Activated gamma-delta T cell treated with Interleukin-2 at 50 U/mL for 16 hours (primary cell): ENCODE data around the gene MCOLN2.
"Not testable (repeated sequence)": the region's sequence is repeated elsewhere in the genome, so short reads cannot be mapped to it uniquely, and the experiment has no call there.

Experiments used
- DNase-seq: peaks from one replicate; pipeline ENCODE4 v3.0.0-alpha.2; 2020

Gene MCOLN2

GRCh38 chr1:84939761-84940160, 57.2 kb downstream of the MCOLN2 start:
- DNase-seq = no peak

DNA sequence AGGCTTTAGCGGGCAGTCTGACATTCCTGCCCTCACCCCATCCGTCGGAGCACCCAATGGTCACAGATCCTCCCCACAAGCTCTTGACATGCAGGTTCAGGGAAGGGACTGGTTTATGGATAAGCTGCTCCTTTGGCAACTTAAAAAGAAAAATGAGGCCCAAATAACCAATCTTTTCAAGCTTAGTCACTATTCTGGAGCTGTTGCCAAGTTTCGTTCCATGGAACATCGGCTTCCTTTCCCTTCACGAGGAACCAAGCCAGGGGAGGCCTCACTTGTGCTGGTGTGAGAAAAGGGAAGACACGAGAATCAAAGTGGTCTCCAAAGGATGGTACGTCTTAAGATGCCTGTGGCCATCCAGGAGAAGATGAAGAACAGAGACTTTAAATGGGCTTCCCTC, 57.8 kb downstream of the MCOLN2 start:
- DNase-seq = no peak

- DNase-seq = peak; percentile 34
Observed at GRCh38 chr1:84936116-84936810, 60.6 kb downstream of the MCOLN2 start.

- DNase-seq = no peak
Observed at GRCh38 chr1:84933011-84933611, 63.8 kb downstream of the MCOLN2 start.

- DNase-seq = no peak
Observed at GRCh38 chr1:84930831-84931230, 66.1 kb downstream of the MCOLN2 start.

GRCh38 chr1:84930329-84930728, 66.6 kb downstream of the MCOLN2 start:
- no peak for DNase-seq

DNA sequence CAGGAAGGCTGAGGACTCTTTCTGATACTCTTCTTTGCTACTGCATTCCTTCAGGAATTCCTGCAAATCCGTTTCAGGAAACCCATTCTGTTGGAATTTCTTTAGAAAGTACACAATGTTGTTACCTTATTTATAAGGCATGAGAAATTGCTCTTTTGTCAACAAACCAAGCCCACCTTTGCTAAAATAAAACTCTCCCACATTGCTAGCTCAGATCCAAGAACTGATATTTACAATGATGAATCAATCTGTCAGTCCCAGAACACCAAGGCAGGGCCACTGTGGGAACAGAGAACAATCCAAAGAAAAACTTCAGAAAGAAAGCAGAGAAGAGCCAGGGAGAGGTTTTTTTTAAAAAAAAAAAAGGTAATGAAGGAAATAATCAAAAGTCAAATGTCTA, 67.3 kb downstream of the MCOLN2 start:
- no peak for DNase-seq

GRCh38 chr1:84928979-84929378, 67.9 kb downstream of the MCOLN2 start:
- DNase-seq = no peak

DNA sequence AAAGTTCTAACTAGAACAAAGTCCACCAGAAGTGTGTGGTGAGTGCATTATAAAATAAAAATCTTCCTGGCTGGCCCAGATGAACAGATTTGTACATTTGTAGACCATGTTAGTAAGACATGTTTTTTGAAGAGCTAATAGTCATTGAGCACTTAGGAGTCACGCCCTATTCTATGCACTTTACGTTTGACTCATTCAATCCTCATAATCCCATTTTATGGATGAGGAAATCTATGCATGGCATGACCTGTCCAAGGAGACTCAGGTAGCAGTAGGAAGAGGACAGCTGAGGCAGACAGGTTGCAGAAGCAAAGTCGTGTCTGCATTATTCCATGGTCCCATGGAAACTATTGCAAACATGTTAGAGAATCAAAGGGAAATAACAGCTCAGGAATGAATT, 73.6 kb downstream of the MCOLN2 start:
- no peak for DNase-seq

DNA sequence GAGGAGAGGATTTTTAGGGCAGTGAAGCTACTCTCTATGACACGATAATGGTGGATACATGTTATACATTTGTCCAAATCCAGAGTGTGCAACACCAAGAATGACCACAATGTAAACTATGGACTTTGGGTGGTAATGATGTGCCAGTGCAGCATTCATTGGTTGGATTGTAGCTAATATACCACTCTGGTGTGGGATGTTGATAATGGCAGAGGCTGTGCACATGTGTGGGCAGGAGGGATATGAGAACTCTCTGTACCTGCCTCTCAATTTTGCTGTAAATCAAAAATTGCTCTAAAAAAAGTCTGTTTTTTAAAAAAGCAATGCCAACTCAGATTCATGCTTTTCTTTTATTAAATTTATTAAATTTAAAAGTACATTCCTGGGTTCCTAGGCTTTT, 76.8 kb downstream of the MCOLN2 start:
- DNase-seq = no peak

GRCh38 chr1:84919461-84919970, 77.4 kb downstream of the MCOLN2 start:
- no peak for DNase-seq

DNA sequence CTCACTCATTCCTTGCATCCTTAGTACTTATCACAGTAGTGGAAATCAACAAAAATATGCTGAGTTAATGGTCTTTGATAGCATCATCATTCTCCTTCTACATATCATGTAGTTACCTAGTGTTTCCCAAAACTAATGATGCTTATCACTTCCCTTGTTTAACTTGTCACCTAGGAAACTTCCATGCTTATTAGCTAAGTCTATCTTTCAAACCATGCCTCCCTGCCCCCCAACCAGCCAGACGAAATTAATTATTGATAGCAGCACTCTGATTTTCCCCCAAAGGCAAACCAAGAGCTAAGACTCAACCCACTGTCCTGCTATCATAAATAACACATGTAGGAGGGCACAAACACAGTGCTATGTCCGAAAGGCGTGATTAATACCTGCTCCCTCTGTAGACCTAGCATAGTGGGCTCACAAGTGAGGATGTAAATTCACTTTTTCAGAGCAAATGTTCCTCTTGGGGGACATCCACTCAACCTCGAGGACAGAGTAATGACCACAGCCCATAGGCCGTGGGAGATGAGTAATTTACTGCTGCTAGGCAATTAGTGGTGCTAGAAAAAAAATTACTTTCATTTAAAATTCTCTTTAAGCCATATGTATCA, 78.1 kb downstream of the MCOLN2 start:
- no peak for DNase-seq

GRCh38 chr1:84916897-84917296, 80.0 kb downstream of the MCOLN2 start:
- DNase-seq = no peak

GRCh38 chr1:84913555-84913892, 83.4 kb downstream of the MCOLN2 start:
- no peak for DNase-seq

DNA sequence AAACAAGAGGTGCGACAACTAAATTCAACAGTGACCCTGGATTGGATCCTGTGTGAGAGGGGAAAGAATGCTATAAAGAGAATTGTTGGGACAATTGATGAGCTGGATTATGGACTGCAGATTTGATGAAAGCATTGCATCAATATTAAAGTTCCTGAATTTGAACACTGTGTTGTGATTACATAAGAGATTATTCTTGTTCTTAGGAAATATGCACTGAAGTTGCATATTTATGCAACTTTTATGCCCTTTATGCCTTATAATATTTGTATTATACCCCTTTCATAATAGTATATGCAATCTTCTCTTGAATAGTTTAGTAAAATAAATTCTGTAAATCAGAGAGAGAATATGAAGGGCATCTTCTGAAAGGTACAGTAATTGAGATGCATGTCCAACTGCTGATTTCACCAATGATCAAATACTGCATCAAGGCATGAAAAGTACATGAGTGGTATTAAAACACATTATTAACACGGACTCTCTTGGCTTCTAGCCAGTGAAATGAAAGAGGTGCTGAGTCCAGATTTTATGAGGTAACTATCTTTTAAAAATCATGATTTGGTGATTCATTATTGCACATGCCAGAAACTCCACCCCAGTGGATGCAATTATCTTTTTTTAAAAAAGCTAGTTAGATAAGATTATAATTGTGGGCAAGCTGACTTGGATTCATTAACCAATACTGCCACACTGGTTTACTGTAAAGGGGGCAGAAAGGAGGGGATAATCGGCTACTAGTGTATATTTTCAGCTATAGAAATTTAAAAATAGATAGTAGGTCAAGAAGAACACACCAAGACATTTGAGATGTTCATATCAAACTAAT, 84.0 kb downstream of the MCOLN2 start:
- no peak for DNase-seq

GRCh38 chr1:84908746-84909464, 88.0 kb downstream of the MCOLN2 start:
- not testable (repeated sequence) for DNase-seq

DNA sequence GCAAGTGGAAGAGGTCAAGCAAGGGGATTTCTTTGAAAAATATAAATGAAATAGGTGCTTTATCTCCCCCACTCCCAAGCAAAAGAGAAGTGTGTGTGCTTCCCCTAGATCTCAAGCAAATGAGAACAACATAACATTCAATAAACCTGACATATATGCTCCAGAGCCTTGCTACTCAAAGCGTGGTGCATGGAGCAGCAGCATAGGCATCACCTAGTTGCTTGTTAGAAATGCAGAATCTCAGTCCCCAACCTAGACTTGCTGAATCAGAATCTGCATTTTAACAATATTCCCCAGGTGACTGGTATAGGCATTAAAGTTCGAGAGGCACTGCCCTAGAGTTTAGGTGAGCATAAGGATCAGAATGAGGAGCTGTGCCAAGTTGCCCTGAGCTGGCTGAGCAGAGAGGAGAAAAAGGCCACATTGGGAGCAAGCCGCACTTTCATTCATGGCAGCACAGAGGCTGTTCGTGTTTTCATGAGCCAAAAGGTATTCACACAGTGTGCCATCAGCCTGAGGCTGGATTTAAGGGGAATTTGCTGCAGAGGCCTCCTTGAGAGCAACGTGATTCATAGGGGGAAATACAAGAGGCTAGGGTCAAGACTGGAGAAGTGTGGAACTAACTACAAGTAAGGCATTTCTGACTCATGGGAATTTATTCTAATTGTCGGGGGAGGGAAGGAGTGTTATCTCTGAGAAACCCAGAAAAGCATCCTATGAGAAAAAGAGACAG, 89.7 kb downstream of the MCOLN2 start:
- DNase-seq = no peak

GRCh38 chr1:84902727-84903126, 94.2 kb downstream of the MCOLN2 start:
- not testable (repeated sequence) for DNase-seq

- DNase-seq = no peak
Observed at GRCh38 chr1:84899969-84900368, 96.9 kb downstream of the MCOLN2 start.

DNA sequence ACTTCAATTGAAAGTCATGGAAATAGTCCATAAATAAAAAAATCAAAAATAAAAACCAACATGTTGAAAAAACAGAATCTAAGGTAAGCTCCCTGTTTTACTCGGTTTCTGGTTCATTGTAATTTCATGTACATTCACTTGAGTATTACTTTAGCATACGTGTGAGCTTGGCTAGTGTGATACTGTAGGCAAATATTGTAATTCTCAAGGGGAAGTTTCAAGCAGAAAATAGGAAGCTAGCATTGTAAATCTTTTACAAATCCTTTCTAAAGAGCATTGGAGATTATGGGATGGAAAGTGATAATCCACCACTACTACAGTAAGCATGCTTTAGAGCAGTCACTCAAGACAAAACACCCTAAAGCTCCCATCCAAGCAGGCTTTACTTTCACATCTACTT, 100.6 kb downstream of the MCOLN2 start:
- no peak for DNase-seq

DNA sequence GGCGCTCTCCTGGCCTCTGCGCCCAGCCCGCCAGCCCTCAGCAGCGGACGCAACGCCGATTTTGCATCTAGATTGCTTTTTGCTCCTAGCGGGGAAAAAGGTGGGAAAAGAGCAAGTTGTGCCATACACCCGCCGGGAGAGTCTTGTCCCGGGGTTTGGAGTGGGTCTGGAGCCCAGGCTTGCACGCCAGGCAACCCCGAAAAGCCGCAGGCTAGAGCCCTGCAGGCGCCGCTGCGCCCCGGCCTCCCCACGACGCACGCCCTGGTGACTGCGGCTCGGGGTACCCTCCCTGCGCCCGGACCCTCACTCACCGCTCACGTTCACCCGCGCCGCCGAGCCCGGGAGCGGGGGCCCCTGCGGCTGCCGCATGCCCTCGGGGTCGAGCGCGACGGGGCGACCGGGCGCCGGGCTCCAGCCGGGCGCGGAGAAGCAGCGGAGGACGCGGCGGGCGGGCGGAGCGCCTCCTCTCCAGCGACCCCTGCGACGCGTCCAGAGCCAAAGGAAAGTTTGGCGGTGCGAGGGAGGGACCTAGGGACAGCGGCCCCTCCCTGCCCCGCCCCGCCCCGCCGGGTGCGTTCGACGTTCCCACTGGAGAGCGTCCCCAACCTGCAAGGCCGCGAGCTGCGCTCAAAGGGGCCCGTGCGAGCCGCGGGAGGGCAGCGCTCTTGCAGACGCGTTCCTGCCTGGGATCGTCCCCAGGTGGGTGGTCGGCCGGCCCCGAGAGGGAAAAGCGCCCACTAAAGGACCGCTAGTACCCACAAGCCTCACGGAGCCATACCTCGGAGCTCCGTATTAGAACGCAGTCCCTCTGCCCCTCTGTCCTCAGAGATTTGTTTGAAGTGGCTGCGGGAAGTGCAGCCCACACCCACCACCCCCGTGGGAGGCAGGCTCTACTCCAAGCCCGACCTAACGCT, 104.0 kb downstream of the MCOLN2 start, which contains the start of gene LPAR3:
Gene LPAR3 (minus strand): TSS at position 502 of the 914 bp plus-strand sequence. CDS start 27,086 bp downstream, outside the sequence.
- DNase-seq = peak; percentile 11
